ENCODE data around the gene HLF. TPM values are rescaled to one million over a fixed set of nuclear protein-coding genes. Genes with fewer than 3 reads are reported as not detected.

The HLF gene
- total RNA-seq, 1 experiment from 2014 or later, result 3.2 TPM

GRCh38 chr17:55354941-55355340, 90.2 kb downstream of the HLF start:
- BruUV-seq (replicated peaks), result no TSS peak
- ChIA-PET CTCF (interaction anchor here (0.6 to 2.2 kb wide), 4 partner anchors 22 to 362 kb away, joined by 3 to 10 read pairs (median 3); no protein-coding TSS in a partner anchor), POLR2A (ENCODE audit: low non-redundant PET) (no interaction called here)
- Histone ChIP-seq H3K4me1 (ENCODE audit: insufficient read depth, low read length, poor library complexity, severe bottlenecking) (peaks cover 3% of the 10 kb centered on the region), H3K27ac (ENCODE audit: low read depth, low read length, poor library complexity, severe bottlenecking) (no peak overlapping the region), H3K9me3 (ENCODE audit: low read depth, low read length, poor library complexity, severe bottlenecking) (no peaks in the 10 kb centered on the region), H3K36me3 (ENCODE audit: insufficient read depth, low read length, poor library complexity, severe bottlenecking) (no peaks in the 10 kb centered on the region), H3K4me3 (ENCODE audit: low read depth, low read length, poor library complexity, severe bottlenecking) (no peak overlapping the region), H3K27me3 (replicated peaks; ENCODE audit: insufficient read depth, low read depth, low read length, poor library complexity) (no peaks in the 10 kb centered on the region)
- intact Hi-C loops (cut with micrococcal nuclease; ENCODE audit: unreplicated experiment), result no loop called here
- DNase-seq (ENCODE audit: low spot score), result no peak
- TF ChIP-seq, protein P1, sequence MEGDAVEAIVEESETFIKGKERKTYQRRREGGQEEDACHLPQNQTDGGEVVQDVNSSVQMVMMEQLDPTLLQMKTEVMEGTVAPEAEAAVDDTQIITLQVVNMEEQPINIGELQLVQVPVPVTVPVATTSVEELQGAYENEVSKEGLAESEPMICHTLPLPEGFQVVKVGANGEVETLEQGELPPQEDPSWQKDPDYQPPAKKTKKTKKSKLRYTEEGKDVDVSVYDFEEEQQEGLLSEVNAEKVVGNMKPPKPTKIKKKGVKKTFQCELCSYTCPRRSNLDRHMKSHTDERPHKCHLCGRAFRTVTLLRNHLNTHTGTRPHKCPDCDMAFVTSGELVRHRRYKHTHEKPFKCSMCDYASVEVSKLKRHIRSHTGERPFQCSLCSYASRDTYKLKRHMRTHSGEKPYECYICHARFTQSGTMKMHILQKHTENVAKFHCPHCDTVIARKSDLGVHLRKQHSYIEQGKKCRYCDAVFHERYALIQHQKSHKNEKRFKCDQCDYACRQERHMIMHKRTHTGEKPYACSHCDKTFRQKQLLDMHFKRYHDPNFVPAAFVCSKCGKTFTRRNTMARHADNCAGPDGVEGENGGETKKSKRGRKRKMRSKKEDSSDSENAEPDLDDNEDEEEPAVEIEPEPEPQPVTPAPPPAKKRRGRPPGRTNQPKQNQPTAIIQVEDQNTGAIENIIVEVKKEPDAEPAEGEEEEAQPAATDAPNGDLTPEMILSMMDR (conservative IDR thresholded peaks at IDR 0.05; ENCODE audit: low read depth, low read length), result no peak
- no peak for TF ChIP-seq EZH2 (IDR thresholded peaks at IDR 0.05; ENCODE audit: borderline replicate concordance, low read depth, low read length, poor library complexity, severe bottlenecking)

DNA sequence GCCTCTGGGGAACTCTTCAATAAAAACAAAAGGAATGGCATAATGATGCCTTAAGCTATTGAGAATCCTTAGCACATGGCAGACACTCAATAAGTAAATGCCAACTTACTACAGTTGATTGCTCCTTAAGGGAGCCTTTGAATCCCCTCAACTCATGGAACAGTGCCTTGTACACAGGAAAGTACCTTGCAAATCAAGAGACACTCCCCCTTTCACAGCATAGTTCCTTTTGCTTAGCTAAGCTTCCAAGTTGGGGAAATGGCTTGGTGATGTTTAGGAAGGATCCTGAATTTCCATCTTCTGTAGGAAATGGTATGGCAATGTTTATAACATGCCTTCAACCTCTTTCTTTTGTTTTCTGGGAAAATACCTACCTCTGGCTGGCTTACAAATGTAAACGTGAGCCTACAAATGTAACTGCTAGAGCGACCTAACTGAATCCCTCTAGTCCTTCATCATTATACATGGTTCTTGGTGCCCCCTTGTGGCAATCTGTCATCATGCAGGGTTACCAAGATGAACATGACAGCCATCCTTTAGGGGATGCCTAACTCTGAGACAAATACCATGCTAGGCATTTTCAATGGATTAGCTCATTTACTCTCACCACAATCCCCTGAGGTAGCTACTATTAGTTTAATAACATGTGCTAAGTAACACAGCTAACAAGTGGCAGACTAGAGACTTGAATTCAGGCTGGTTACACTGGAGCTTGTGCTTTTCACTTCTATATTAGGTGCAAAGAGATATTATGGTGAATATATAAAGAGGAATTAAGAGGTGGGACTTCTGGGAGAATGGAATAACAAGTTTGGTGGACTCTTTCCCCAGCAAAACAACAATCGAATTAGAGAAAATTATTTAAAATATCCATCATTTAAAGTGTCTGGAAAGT, 91.9 kb downstream of the HLF start:
- POLR2A ChIA-PET (ENCODE audit: low non-redundant PET), result no interaction called here
- peaks cover 3% of the 10 kb centered on the region for H3K4me1 ChIP-seq (ENCODE audit: insufficient read depth, low read length, poor library complexity, severe bottlenecking)

GRCh38 chr17:55360971-55361370, 96.2 kb downstream of the HLF start:
- BruUV-seq (replicated peaks), result no TSS peak
- intact Hi-C loops (cut with micrococcal nuclease; ENCODE audit: unreplicated experiment), result no loop called here
- peaks cover 3% of the 10 kb centered on the region for H3K4me1 ChIP-seq (ENCODE audit: insufficient read depth, low read length, poor library complexity, severe bottlenecking)
- no peak for DNase-seq (ENCODE audit: low spot score)
- ChIA-PET CTCF (no interaction called here), POLR2A (ENCODE audit: low non-redundant PET) (no interaction called here)
- no peaks in the 10 kb centered on the region for H3K36me3 ChIP-seq (ENCODE audit: insufficient read depth, low read length, poor library complexity, severe bottlenecking)
- H3K27ac ChIP-seq (ENCODE audit: low read depth, low read length, poor library complexity, severe bottlenecking), result no peak overlapping the region
- H3K9me3 ChIP-seq (ENCODE audit: low read depth, low read length, poor library complexity, severe bottlenecking), result peaks cover 5% of the 10 kb centered on the region
- H3K4me3 ChIP-seq (ENCODE audit: low read depth, low read length, poor library complexity, severe bottlenecking), result no peak overlapping the region
- TF ChIP-seq, protein P1 (conservative IDR thresholded peaks at IDR 0.05; ENCODE audit: low read depth, low read length), result no peak
- TF ChIP-seq EZH2 (IDR thresholded peaks at IDR 0.05; ENCODE audit: borderline replicate concordance, low read depth, low read length, poor library complexity, severe bottlenecking), result no peak
- H3K27me3 ChIP-seq (replicated peaks; ENCODE audit: insufficient read depth, low read depth, low read length, poor library complexity), result no peaks in the 10 kb centered on the region

More for the DNA sequence above, 91.9 kb downstream of the HLF start:
- CTCF ChIA-PET, result interaction anchor here (0.6 to 2.2 kb wide), 8 partner anchors 9 to 364 kb away, joined by 3 to 10 read pairs (median 4); no protein-coding TSS in a partner anchor
- peak; percentile 91 for DNase-seq (ENCODE audit: low spot score)
- BruUV-seq (replicated peaks), result no TSS peak
- peaks cover 5% of the 10 kb centered on the region for H3K9me3 ChIP-seq (ENCODE audit: low read depth, low read length, poor library complexity, severe bottlenecking)
- intact Hi-C loops (cut with micrococcal nuclease; ENCODE audit: unreplicated experiment), result loop anchor here (1.0 kb wide), 1 partner anchor 158 kb away; no protein-coding TSS in a partner anchor
- H3K4me3 ChIP-seq (ENCODE audit: low read depth, low read length, poor library complexity, severe bottlenecking), result no peak overlapping the region
- no peak overlapping the region for H3K27ac ChIP-seq (ENCODE audit: low read depth, low read length, poor library complexity, severe bottlenecking)
- TF ChIP-seq, protein P1 (conservative IDR thresholded peaks at IDR 0.05; ENCODE audit: low read depth, low read length), result peak; percentile 91
- TF ChIP-seq EZH2 (IDR thresholded peaks at IDR 0.05; ENCODE audit: borderline replicate concordance, low read depth, low read length, poor library complexity, severe bottlenecking), result no peak
- H3K36me3 ChIP-seq (ENCODE audit: insufficient read depth, low read length, poor library complexity, severe bottlenecking), result no peaks in the 10 kb centered on the region
- no peaks in the 10 kb centered on the region for H3K27me3 ChIP-seq (replicated peaks; ENCODE audit: insufficient read depth, low read depth, low read length, poor library complexity)

Measured in A673 (cell line).